ENCODE measurements around the gene SYDE2. TPM values are rescaled to one million over a fixed set of nuclear protein-coding genes. Genes with fewer than 3 reads are reported as not detected.
A peak's percentile ranks its signal among the peaks of the same experiment; 100 is the strongest.

The SYDE2 gene
- total and polyA plus RNA-seq, 9 of the 15 experiments (the other 6 are each of a cell fraction or from before 2014, with no cell fraction given), result 0.39 to 8.7 (median 4.5) TPM

GRCh38 chr1:85224734-85225623 lies 24.2 kb upstream of the SYDE2 start (continued):
- TF ChIP-seq DIDO1 (tag; IDR thresholded peaks at IDR 0.05; ENCODE audit: low read depth), result no peak
- TF ChIP-seq NFE2 (IDR thresholded peaks at IDR 0.05; ENCODE audit: low read depth), result peak; percentile 53; the same call in 1 of the 2 replicates
- no peak for TF ChIP-seq ZNF436 (CRISPR knock-in tag; IDR thresholded peaks at IDR 0.05)
- TF ChIP-seq PYGO2 (tag; IDR thresholded peaks at IDR 0.05), result 0 out of 2 replicates have a peak, but pooled peaks have one; percentile 42
- no peak for TF ChIP-seq PURB (CRISPR knock-in tag; IDR thresholded peaks at IDR 0.05; ENCODE audit: low read depth)
- TF ChIP-seq, protein P1, sequence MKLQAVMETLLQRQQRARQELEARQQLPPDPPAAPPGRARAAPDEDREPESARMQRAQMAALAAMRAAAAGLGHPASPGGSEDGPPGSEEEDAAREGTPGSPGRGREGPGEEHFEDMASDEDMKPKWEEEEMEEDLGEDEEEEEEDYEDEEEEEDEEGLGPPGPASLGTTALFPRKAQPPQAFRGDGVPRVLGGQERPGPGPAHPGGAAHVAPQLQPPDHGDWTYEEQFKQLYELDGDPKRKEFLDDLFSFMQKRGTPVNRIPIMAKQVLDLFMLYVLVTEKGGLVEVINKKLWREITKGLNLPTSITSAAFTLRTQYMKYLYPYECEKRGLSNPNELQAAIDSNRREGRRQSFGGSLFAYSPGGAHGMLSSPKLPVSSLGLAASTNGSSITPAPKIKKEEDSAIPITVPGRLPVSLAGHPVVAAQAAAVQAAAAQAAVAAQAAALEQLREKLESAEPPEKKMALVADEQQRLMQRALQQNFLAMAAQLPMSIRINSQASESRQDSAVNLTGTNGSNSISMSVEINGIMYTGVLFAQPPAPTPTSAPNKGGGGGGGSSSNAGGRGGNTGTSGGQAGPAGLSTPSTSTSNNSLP (IDR thresholded peaks at IDR 0.05; ENCODE audit: borderline replicate concordance, low read depth, low read length), result peak; percentile 84; the same call in 1 of the 2 replicates
- peak; percentile 47; the same call in 1 of the 2 replicates for TF ChIP-seq ADNP (tag; IDR thresholded peaks at IDR 0.05)
- TF ChIP-seq, protein P2, sequence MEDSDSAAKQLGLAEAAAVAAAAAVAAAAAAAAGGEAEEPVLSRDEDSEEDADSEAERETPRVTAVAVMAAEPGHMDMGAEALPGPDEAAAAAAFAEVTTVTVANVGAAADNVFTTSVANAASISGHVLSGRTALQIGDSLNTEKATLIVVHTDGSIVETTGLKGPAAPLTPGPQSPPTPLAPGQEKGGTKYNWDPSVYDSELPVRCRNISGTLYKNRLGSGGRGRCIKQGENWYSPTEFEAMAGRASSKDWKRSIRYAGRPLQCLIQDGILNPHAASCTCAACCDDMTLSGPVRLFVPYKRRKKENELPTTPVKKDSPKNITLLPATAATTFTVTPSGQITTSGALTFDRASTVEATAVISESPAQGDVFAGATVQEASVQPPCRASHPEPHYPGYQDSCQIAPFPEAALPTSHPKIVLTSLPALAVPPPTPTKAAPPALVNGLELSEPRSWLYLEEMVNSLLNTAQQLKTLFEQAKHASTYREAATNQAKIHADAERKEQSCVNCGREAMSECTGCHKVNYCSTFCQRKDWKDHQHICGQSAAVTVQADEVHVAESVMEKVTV (CRISPR knock-in tag; IDR thresholded peaks at IDR 0.05), result 0 out of 2 replicates have a peak, but pooled peaks have one; percentile 13
- 0 out of 2 replicates have a peak, but pooled peaks have one; percentile 22 for TF ChIP-seq GABPB1 (CRISPR knock-in tag; IDR thresholded peaks at IDR 0.05)
- no peak for TF ChIP-seq RREB1 (CRISPR knock-in tag; IDR thresholded peaks at IDR 0.05)
- no peak for TF ChIP-seq PHF20 (IDR thresholded peaks at IDR 0.05; ENCODE audit: partially characterized antibody)
- peak; percentile 93 for TF ChIP-seq NBN (IDR thresholded peaks at IDR 0.05; ENCODE audit: low read depth)
- TF ChIP-seq NR4A1 (CRISPR knock-in tag; IDR thresholded peaks at IDR 0.05), result no peak
- TF ChIP-seq NR4A1 (tag; IDR thresholded peaks at IDR 0.05), result peak; percentile 61; the same call in 1 of the 2 replicates
- peak; percentile 75 for TF ChIP-seq ZNF589 (CRISPR knock-in tag; IDR thresholded peaks at IDR 0.05; ENCODE audit: low read depth)
- TF ChIP-seq RB1 (IDR thresholded peaks at IDR 0.05; ENCODE audit: low read depth), result no peak
- TF ChIP-seq HMGN3 (IDR thresholded peaks at IDR 0.05; ENCODE audit: borderline replicate concordance, extremely low read depth, insufficient read length, low read depth, low read length), result peak; percentile 97
- no peak for TF ChIP-seq PCBP1 (IDR thresholded peaks at IDR 0.05; ENCODE audit: low read depth, low read length, poor library complexity, severe bottlenecking)
